H1 (cell line): ENCODE results near the gene RAG2. TPM values are rescaled to one million over a fixed set of nuclear protein-coding genes. Genes with fewer than 3 reads are reported as not detected.
A peak's percentile ranks its signal among the peaks of the same experiment; 100 is the strongest.

Source experiments
- CTCF ChIA-PET: fragments of 300-600 bp; sonication (Branson Sonifier 250); formaldehyde crosslinking; loops from one replicate; lab custom pipeline; 2021; ENCODE audit not compliant: partially characterized antibody; lab: Charles Lee
- POLR2A ChIA-PET: fragments of 300-600 bp; sonication (Branson Sonifier 250); formaldehyde crosslinking; loops from one replicate; lab custom pipeline; 2021; ENCODE audit warnings: inconsistent platforms; ENCODE audit not compliant: partially characterized antibody; lab: Charles Lee
- DNase-seq, 2 experiments: peaks; one replicate each; pipeline versions ENCODE4 v3.0.0 to v3.0.0-alpha.2; 2010 to 2022; ENCODE audit warnings: low spot score in 2 of 2, low read depth in 1 of 2, mixed read lengths in 1 of 2
- FAIRE-seq: peaks from 2 replicates; lab custom pipeline; 2011; peaks lifted over from hg19 to GRCh38; lab: Jason Lieb, UNC
- H2AFZ ChIP-seq: 2 replicates; pipeline ENCODE4 v1.8.1; 2012; ENCODE audit warnings: low read length, inconsistent platforms
- H2AK5ac ChIP-seq: 2 replicates; pipeline ENCODE4 v1.6.1; 2013; ENCODE audit warnings: low read depth, low read length
- H2BK120ac ChIP-seq: replicated peaks from 2 replicates; pipeline ENCODE3; 2013; ENCODE audit warnings: low read depth, low read length, inconsistent platforms
- H2BK12ac ChIP-seq: 2 replicates; pipeline ENCODE4 v1.6.1; 2013; ENCODE audit warnings: low read depth, low read length
- H2BK15ac ChIP-seq: 2 replicates; pipeline ENCODE4 v1.6.1; 2013; ENCODE audit warnings: low read length
- H2BK20ac ChIP-seq: 2 replicates; pipeline ENCODE4 v1.6.1; 2013; ENCODE audit warnings: low read length
- H2BK5ac ChIP-seq: 2 replicates; pipeline ENCODE4 v1.6.1; 2013; ENCODE audit warnings: low read depth, low read length
- H3K14ac ChIP-seq: 2 replicates; pipeline ENCODE4 v1.6.1; 2013; ENCODE audit warnings: inconsistent platforms; ENCODE audit not compliant: insufficient read length
- H3K18ac ChIP-seq: 2 replicates; pipeline ENCODE4 v1.6.1; 2013; ENCODE audit warnings: low read length; ENCODE audit errors: extremely low read depth
- H3K23ac ChIP-seq: 2 replicates; pipeline ENCODE4 v1.6.1; 2013; ENCODE audit warnings: inconsistent platforms; ENCODE audit not compliant: insufficient read length
- H3K23me2 ChIP-seq: 2 replicates; pipeline ENCODE4 v1.6.1; 2013; ENCODE audit warnings: low read depth, low read length
- H3K27ac ChIP-seq: 2 replicates; pipeline ENCODE4 v1.6.1; 2011; ENCODE audit warnings: low read depth, low read length, inconsistent platforms
- H3K27me3 ChIP-seq, 4 experiments: replicated peaks in 1 of 4; 1 replicate in 1 of 4; 2 replicates in 3 of 4; pipeline versions ENCODE4 v1.6.1 to v1.8.1; 2011 to 2013; ENCODE audit warnings: low read length in 3 of 4, mild to moderate bottlenecking in 3 of 4, inconsistent platforms in 2 of 4, mixed read lengths in 2 of 4, moderate library complexity in 1 of 4; ENCODE audit not compliant: control insufficient read depth in 3 of 4, insufficient read depth in 3 of 4; ENCODE audit errors: extremely low read depth in 1 of 4
- H3K36me3 ChIP-seq, 4 experiments: 2 replicates each; pipeline versions ENCODE4 v1.6.1 to v1.8.1; 2011 to 2013; ENCODE audit warnings: mild to moderate bottlenecking in 4 of 4, low read length in 3 of 4, moderate library complexity in 2 of 4, control low read depth in 1 of 4, inconsistent platforms in 1 of 4; ENCODE audit not compliant: insufficient read depth in 4 of 4, control insufficient read depth in 2 of 4
- H3K4ac ChIP-seq: replicated peaks from 2 replicates; pipeline ENCODE3; 2013; ENCODE audit warnings: low read length, low read depth, mixed read lengths, inconsistent platforms; ENCODE audit not compliant: insufficient read length
- H3K4me1 ChIP-seq, 4 experiments: replicated peaks in 1 of 4; 1 replicate in 1 of 4; 2 replicates in 3 of 4; pipeline versions ENCODE4 v1.6.1 to v1.8.1; 2011 to 2013; ENCODE audit warnings: low read length in 3 of 4, inconsistent platforms in 2 of 4, mixed read lengths in 1 of 4; ENCODE audit not compliant: insufficient read depth in 4 of 4, control insufficient read depth in 3 of 4
- H3K4me2 ChIP-seq, 2 experiments: 2 replicates each; pipeline versions ENCODE4 v1.6.1 to v1.8.1; 2011 to 2013; ENCODE audit warnings: low read depth in 2 of 2, low read length in 2 of 2, control low read depth in 1 of 2, inconsistent platforms in 1 of 2, mild to moderate bottlenecking in 1 of 2; ENCODE audit not compliant: insufficient read depth in 1 of 2
- H3K4me3 ChIP-seq, 4 experiments: fragments of 200-600, 300-600 bp in 1 of 4; sonication (generic), shearing (Covaris generic), sonication (Bioruptor Twin) in 1 of 4; 2 replicates each; pipeline versions ENCODE4 v1.5.1 to v1.8.1; 2011 to 2016; ENCODE audit warnings: low read length in 4 of 4, low read depth in 3 of 4, control low read depth in 2 of 4, inconsistent platforms in 2 of 4, mild to moderate bottlenecking in 2 of 4, mixed read lengths in 1 of 4, moderate library complexity in 1 of 4; ENCODE audit not compliant: insufficient read depth in 2 of 4; ENCODE audit errors: extremely low read depth in 1 of 4
- H3K56ac ChIP-seq: replicated peaks from 2 replicates; pipeline ENCODE3; 2013; ENCODE audit warnings: low read depth, mild to moderate bottlenecking, mixed read lengths, low read length, inconsistent platforms; ENCODE audit not compliant: insufficient read length
- H3K79me1 ChIP-seq: 2 replicates; pipeline ENCODE4 v1.6.1; 2013; ENCODE audit warnings: low read depth, low read length, control low read depth
- H3K79me2 ChIP-seq, 2 experiments: 2 replicates each; pipeline versions ENCODE4 v1.6.1 to v1.8.1; 2012 to 2013; ENCODE audit warnings: low read length in 2 of 2, mild to moderate bottlenecking in 2 of 2, inconsistent platforms in 1 of 2; ENCODE audit not compliant: insufficient read depth in 2 of 2, control insufficient read depth in 1 of 2
- H3K9ac ChIP-seq, 4 experiments: replicated peaks in 1 of 4; 1 replicate in 1 of 4; 2 replicates in 3 of 4; pipeline versions ENCODE4 v1.6.1 to v1.8.1; 2011 to 2013; ENCODE audit warnings: low read depth in 3 of 4, low read length in 3 of 4, control low read depth in 2 of 4, mild to moderate bottlenecking in 2 of 4, moderate library complexity in 2 of 4, inconsistent platforms in 1 of 4; ENCODE audit errors: extremely low read depth in 1 of 4
- H3K9me3 ChIP-seq, 2 experiments: 2 replicates each; pipeline versions ENCODE4 v1.6.1 to v1.8.1; 2012 to 2013; ENCODE audit warnings: mild to moderate bottlenecking in 2 of 2, moderate library complexity in 2 of 2, control low read depth in 1 of 2, inconsistent platforms in 1 of 2, low read depth in 1 of 2, low read length in 1 of 2, mixed read lengths in 1 of 2; ENCODE audit not compliant: insufficient read depth in 2 of 2
- H4K20me1 ChIP-seq, 2 experiments: replicated peaks in 1 of 2; 2 replicates each; pipeline versions ENCODE3 to v1.8.1; 2011 to 2013; ENCODE audit warnings: inconsistent platforms in 2 of 2, low read length in 2 of 2, mild to moderate bottlenecking in 1 of 2; ENCODE audit not compliant: insufficient read depth in 2 of 2, control insufficient read depth in 1 of 2
- H4K5ac ChIP-seq: 2 replicates; pipeline ENCODE4 v1.6.1; 2013; ENCODE audit warnings: low read length, low read depth, mixed read lengths, inconsistent platforms; ENCODE audit not compliant: insufficient read length
- H4K8ac ChIP-seq: 2 replicates; pipeline ENCODE4 v1.8.0; 2013; ENCODE audit warnings: mild to moderate bottlenecking, moderate library complexity, low read length, inconsistent platforms; ENCODE audit not compliant: insufficient read depth; ENCODE audit errors: extremely low read depth
- H4K91ac ChIP-seq: replicated peaks from 2 replicates; pipeline ENCODE3; 2013; ENCODE audit warnings: low read length, mixed read lengths, inconsistent platforms; ENCODE audit not compliant: insufficient read length
- CREB1 ChIP-seq: IDR thresholded peaks from 2 replicates; pipeline ENCODE4 v1.6.1; 2012; ENCODE audit warnings: inconsistent platforms
- PHF8 ChIP-seq: fragments of 200-600 bp; sonication (generic); conservative IDR thresholded peaks from 2 replicates; pipeline ENCODE4 v1.7.1; 2012; ENCODE audit warnings: low read depth, mild to moderate bottlenecking, inconsistent platforms, low read length, moderate library complexity
- RAD21 ChIP-seq, 2 experiments: IDR thresholded peaks in 1 of 2; conservative IDR thresholded peaks in 1 of 2; 2 replicates each; pipeline ENCODE4 v1.6.1; 2011; ENCODE audit warnings: low read depth in 2 of 2, low read length in 2 of 2, improper control_type of control experiment in 1 of 2, inconsistent platforms in 1 of 2, mild to moderate bottlenecking in 1 of 2, moderate library complexity in 1 of 2
- RFX5 ChIP-seq: IDR thresholded peaks from 2 replicates; pipeline ENCODE4 v1.6.1; 2011; ENCODE audit warnings: low read depth, low read length, improper control_type of control experiment, borderline replicate concordance
- SP4 ChIP-seq: IDR thresholded peaks from 2 replicates; pipeline ENCODE4 v1.6.1; 2012; ENCODE audit warnings: low read length, inconsistent platforms
- SUZ12 ChIP-seq: fragments of 200-600 bp; sonication (generic); IDR thresholded peaks from 2 replicates; pipeline ENCODE4 v1.6.1; 2012; ENCODE audit warnings: mild to moderate bottlenecking, inconsistent platforms, low read length, moderate library complexity, mixed read lengths
- WGBS, 2 experiments: shearing (Covaris generic) in 1 of 2; methylation state at CpG; one replicate each; pipeline versions ENCODE4 v1.1.6 to v1.1.7; 2013 to 2015; ENCODE audit warnings: low lambda C conversion rate in 2 of 2, mixed read lengths in 2 of 2, inconsistent platforms in 1 of 2, low coverage in 1 of 2, missing lambda C conversion rate in 1 of 2; ENCODE audit not compliant: insufficient replicate concordance in 2 of 2, insufficient coverage in 1 of 2, insufficient read length in 1 of 2; ENCODE audit errors: extremely low coverage in 1 of 2, missing lambda C conversion rate in 1 of 2; 5-methylcytosine and 5-hydroxymethylcytosine counted together
- polyA plus RNA-seq, 7 experiments: library from polyadenylated mRNA; depleted of rRNA in 3 of 7; stranded (reverse) in 5 of 7; unstranded in 2 of 7; fragments of >200 nt in 5 of 7; fragments of 200-250 nt in 2 of 7; gene quantifications; 1 replicate in 5 of 7; 2 replicates in 1 of 7; 4 replicates in 1 of 7; pipeline versions ENCODE4 v1.2.1 to v1.2.3, GENCODE V29; 2011 to 2013; ENCODE audit warnings: missing spikeins in 2 of 7, mixed read lengths in 2 of 7
- total RNA-seq: library from RNA; stranded (reverse); fragmentation: NEBNext Ultra II Directional; extraction: Animal tissue kit (Norgen Biotek cat#: 25700); gene quantifications from 2 replicates; pipeline ENCODE4 v1.2.1, GENCODE V29; 2021
- TF ChIP-seq, protein P1 (sequence below): IDR thresholded peaks from 2 replicates; pipeline ENCODE4 v1.6.1; 2012; ENCODE audit warnings: inconsistent platforms
- TF ChIP-seq, protein P2 (sequence below), 3 experiments: IDR thresholded peaks; 1 replicate in 2 of 3; 2 replicates in 1 of 3; pipeline versions ENCODE4 v1.5.1 to v1.6.1; 2011; ENCODE audit warnings: low read length in 3 of 3, mild to moderate bottlenecking in 3 of 3, inconsistent platforms in 2 of 3, low read depth in 1 of 3, moderate library complexity in 1 of 3; ENCODE audit not compliant: insufficient read depth in 1 of 3; ENCODE audit errors: control extremely low read depth in 1 of 3

RAG2 gene
- total and polyA plus RNA-seq, 2 of the 8 experiments (the other 6 are each of a cell fraction or from before 2014, with no cell fraction given): not detected

DNA sequence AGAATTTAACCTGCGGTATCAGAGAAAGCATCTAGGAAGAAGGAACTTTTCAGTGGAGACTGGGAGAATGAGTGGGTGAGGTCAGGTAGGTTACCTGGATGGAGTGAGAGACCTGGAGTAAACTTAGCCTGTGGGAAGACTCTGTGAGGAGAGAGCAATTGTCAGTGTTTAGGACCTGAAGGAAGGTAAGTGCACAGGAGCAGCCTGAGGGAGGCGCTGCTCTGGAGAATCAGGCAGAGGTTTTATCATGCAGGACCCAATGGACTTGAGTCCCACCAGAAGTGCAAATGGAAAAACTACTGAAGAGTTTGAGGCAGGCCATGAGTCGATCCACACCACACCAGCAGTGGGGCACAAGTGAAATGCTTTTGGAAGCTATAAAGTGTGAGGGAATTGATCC lies 14.4 kb downstream of the RAG2 start:
- DNase-seq (no peak), FAIRE-seq (no peak)
- Histone ChIP-seq H3K4me3 (no peak overlapping the region), H2BK12ac (no peak overlapping the region), H3K56ac (no peak overlapping the region), H3K9ac (no peak overlapping the region), H3K18ac (no peak overlapping the region), H4K8ac (no peak overlapping the region), H3K27me3 (no peaks in the 10 kb centered on the region), H3K4me2 (no peak overlapping the region), H3K36me3 (no peaks in the 10 kb centered on the region), H2BK5ac (no peak overlapping the region), H2BK20ac (no peak overlapping the region), H3K79me1 (no peaks in the 10 kb centered on the region), H4K20me1 (no peaks in the 10 kb centered on the region), H4K5ac (no peak overlapping the region), H3K79me2 (no peaks in the 10 kb centered on the region), H3K14ac (no peak overlapping the region), H2BK15ac (no peak overlapping the region), H4K91ac (no peak overlapping the region), H3K4me1 (no peaks in the 10 kb centered on the region), H3K9me3 (peaks cover 21 to 23% of the 10 kb centered on the region in 2 experiments), H3K4ac (no peak overlapping the region), H3K23ac (no peak overlapping the region), H2AFZ (no peak overlapping the region), H3K27ac (no peak overlapping the region), H2BK120ac (no peak overlapping the region), H2AK5ac (no peak overlapping the region), H3K23me2 (no peaks in the 10 kb centered on the region)
- WGBS, 2 experiments: 60% methylated on average over 3 of the region's 3 CpGs; no CpG with 5 or more reads in 1 of the 2 experiments
- POLR2A ChIA-PET: no interaction called here
- CTCF ChIA-PET: interaction anchor here (1.7 kb wide), 1 partner anchor 10 kb away, joined by 6 read pairs; no protein-coding TSS in a partner anchor
- TF ChIP-seq PHF8 (no peak), SUZ12 (no peak), SP4 (no peak), RFX5 (no peak), CREB1 (no peak), RAD21 (IDR thresholded peaks at IDR 0.05 in 1 of 2, conservative IDR thresholded peaks at IDR 0.05 in 1 of 2; ENCODE audit: low read depth in 2 of 2, low read length in 2 of 2) (peak in 1 of 2 experiments; percentile 11; a peak in 1 of 4 replicates)
- TF ChIP-seq, protein P1, sequence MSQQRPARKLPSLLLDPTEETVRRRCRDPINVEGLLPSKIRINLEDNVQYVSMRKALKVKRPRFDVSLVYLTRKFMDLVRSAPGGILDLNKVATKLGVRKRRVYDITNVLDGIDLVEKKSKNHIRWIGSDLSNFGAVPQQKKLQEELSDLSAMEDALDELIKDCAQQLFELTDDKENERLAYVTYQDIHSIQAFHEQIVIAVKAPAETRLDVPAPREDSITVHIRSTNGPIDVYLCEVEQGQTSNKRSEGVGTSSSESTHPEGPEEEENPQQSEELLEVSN: no peak
- TF ChIP-seq, protein P2, sequence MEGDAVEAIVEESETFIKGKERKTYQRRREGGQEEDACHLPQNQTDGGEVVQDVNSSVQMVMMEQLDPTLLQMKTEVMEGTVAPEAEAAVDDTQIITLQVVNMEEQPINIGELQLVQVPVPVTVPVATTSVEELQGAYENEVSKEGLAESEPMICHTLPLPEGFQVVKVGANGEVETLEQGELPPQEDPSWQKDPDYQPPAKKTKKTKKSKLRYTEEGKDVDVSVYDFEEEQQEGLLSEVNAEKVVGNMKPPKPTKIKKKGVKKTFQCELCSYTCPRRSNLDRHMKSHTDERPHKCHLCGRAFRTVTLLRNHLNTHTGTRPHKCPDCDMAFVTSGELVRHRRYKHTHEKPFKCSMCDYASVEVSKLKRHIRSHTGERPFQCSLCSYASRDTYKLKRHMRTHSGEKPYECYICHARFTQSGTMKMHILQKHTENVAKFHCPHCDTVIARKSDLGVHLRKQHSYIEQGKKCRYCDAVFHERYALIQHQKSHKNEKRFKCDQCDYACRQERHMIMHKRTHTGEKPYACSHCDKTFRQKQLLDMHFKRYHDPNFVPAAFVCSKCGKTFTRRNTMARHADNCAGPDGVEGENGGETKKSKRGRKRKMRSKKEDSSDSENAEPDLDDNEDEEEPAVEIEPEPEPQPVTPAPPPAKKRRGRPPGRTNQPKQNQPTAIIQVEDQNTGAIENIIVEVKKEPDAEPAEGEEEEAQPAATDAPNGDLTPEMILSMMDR (IDR thresholded peaks at IDR 0.05; ENCODE audit: control extremely low read depth in 1 of 3, insufficient read depth in 1 of 3, low read depth in 1 of 3, low read length in 3 of 3): peak; percentile 21 to 53 (median 44); a peak in 3 of 4 replicates
